ENCODE measurements around the gene RPGRIP1L. TPM values are rescaled to one million over a fixed set of nuclear protein-coding genes. Genes with fewer than 3 reads are reported as not detected.

RPGRIP1L gene
- total RNA-seq, 2 donors from 2014 or later: 6.1 to 12.1 TPM

DNA sequence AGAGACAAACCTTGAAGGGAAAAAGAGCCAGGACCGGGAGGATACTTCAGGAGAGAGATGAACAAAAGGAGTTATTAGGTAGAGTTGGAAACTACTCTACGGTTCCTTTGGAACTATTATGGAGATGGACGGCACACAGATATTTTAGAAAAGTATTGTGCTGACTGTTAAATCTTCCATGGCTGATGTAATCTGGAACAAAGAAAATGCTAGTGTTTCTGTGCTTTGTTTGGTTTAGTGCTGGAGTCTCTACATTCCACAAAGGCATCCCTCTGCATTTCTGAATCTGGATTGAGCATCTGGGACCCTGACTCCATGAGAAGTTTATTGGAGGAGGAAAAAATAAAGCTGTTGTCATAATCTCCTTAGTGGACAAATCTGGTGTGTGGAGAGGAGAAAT is 57.2 kb downstream of the RPGRIP1L start:
- WGBS: 83% methylated on average over 3 of the region's 3 CpGs
- Histone ChIP-seq H3K4me1 (replicated peaks) (no peaks in the 10 kb centered on the region), H3K27ac (no peak overlapping the region), H3K9me3 (no peaks in the 10 kb centered on the region), H3K36me3 (no peaks in the 10 kb centered on the region), H3K4me3 (no peak overlapping the region), H3K27me3 (replicated peaks; ENCODE audit: insufficient read depth) (no peaks in the 10 kb centered on the region)
- TF ChIP-seq, protein P1, sequence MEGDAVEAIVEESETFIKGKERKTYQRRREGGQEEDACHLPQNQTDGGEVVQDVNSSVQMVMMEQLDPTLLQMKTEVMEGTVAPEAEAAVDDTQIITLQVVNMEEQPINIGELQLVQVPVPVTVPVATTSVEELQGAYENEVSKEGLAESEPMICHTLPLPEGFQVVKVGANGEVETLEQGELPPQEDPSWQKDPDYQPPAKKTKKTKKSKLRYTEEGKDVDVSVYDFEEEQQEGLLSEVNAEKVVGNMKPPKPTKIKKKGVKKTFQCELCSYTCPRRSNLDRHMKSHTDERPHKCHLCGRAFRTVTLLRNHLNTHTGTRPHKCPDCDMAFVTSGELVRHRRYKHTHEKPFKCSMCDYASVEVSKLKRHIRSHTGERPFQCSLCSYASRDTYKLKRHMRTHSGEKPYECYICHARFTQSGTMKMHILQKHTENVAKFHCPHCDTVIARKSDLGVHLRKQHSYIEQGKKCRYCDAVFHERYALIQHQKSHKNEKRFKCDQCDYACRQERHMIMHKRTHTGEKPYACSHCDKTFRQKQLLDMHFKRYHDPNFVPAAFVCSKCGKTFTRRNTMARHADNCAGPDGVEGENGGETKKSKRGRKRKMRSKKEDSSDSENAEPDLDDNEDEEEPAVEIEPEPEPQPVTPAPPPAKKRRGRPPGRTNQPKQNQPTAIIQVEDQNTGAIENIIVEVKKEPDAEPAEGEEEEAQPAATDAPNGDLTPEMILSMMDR (IDR thresholded peaks at IDR 0.05): no peak
- intact Hi-C loops (cut with DNase I): no loop called here
- DNase-seq (ENCODE audit: low spot score): no peak

DNA sequence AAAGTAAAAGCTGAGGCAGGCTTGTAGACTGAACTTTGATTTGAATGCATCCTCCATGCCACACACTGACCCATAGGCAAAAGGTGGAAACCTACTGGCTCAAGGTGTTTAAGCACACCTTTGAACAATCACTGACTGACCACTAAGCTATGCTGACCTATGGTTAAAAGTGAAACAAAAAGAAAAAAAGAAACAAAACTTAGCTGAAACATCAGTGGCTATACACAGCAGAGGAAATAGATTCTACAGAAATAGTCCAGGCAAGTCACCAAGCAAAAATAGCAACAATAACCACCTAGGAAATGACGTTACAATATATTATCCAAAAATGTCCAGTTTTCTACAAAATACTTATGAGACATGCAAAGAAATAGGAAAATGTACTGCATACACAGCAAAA is 60.2 kb downstream of the RPGRIP1L start:
- H3K4me3 ChIP-seq: no peak overlapping the region
- 100% methylated on average over 1 of the region's 1 CpG for WGBS
- H3K9me3 ChIP-seq: no peaks in the 10 kb centered on the region
- no peak for TF ChIP-seq POLR2AphosphoS5 (IDR thresholded peaks at IDR 0.05)
- TF ChIP-seq POLR2A (IDR thresholded peaks at IDR 0.05): no peak
- TF ChIP-seq, protein P1 (IDR thresholded peaks at IDR 0.05): no peak
- no peaks in the 10 kb centered on the region for H3K27me3 ChIP-seq (replicated peaks; ENCODE audit: insufficient read depth)
- no peak overlapping the region for H3K27ac ChIP-seq
- DNase-seq (ENCODE audit: low spot score): no peak
- H3K36me3 ChIP-seq: no peaks in the 10 kb centered on the region
- intact Hi-C loops (cut with DNase I): no loop called here
- H3K4me1 ChIP-seq (replicated peaks): no peaks in the 10 kb centered on the region

DNA sequence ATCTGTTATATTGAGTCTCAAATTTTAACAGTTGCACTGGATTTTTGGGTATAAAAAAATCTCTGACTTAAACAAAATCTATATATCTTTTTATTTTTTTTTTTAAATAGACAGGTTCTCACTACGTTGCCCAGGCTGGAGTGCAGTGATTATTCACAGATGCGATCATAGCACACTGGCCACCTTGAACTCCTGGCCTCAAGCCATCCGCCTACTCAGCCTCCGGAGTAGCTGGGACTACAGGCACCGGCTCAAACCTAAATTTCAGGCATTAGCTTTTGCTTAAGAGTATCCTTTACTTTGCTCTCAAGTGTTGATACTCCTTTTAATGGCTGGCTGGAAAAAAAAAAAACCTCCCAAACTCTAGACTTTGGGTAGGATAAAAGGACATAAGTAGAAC is 61.6 kb downstream of the RPGRIP1L start:
- intact Hi-C loops (cut with DNase I): no loop called here
- WGBS: 76% methylated on average over 5 of the region's 5 CpGs
- DNase-seq (ENCODE audit: low spot score): no peak
- Histone ChIP-seq H3K4me3 (no peak overlapping the region), H3K36me3 (no peaks in the 10 kb centered on the region), H3K4me1 (replicated peaks) (no peaks in the 10 kb centered on the region), H3K27me3 (replicated peaks; ENCODE audit: insufficient read depth) (no peaks in the 10 kb centered on the region), H3K9me3 (no peaks in the 10 kb centered on the region), H3K27ac (no peak overlapping the region)
- TF ChIP-seq POLR2AphosphoS5 (IDR thresholded peaks at IDR 0.05): no peak
- TF ChIP-seq, protein P1 (IDR thresholded peaks at IDR 0.05): no peak
- TF ChIP-seq POLR2A (IDR thresholded peaks at IDR 0.05): no peak

DNA sequence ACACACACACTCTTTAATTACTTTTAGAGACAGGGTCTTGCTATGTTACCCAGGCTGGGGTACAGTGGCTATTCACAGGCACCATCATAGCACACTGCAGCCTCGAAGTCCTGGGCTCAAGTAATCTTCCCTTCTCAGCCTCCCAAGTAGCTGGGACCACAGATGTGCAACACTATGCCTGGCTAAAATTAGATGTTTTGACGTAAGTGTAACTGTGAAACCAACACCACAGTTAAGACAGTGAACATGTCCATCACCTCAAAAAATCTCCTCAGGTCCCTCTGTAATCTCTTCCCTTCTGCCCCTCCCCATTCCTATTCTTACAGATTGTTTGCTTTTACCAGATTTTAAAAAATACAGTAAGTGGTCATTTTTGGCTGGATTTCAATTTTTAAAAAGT is 66.7 kb downstream of the RPGRIP1L start:
- H3K36me3 ChIP-seq: no peaks in the 10 kb centered on the region
- no peaks in the 10 kb centered on the region for H3K4me1 ChIP-seq (replicated peaks)
- WGBS: 92% methylated on average over 2 of the region's 2 CpGs
- H3K27ac ChIP-seq: no peak overlapping the region
- no peak for DNase-seq (ENCODE audit: low spot score)
- H3K4me3 ChIP-seq: no peak overlapping the region
- no peaks in the 10 kb centered on the region for H3K27me3 ChIP-seq (replicated peaks; ENCODE audit: insufficient read depth)
- no peak for TF ChIP-seq POLR2AphosphoS5 (IDR thresholded peaks at IDR 0.05)
- no peak for TF ChIP-seq POLR2A (IDR thresholded peaks at IDR 0.05)
- TF ChIP-seq, protein P1 (IDR thresholded peaks at IDR 0.05): no peak
- no peaks in the 10 kb centered on the region for H3K9me3 ChIP-seq
- intact Hi-C loops (cut with DNase I): no loop called here

DNA sequence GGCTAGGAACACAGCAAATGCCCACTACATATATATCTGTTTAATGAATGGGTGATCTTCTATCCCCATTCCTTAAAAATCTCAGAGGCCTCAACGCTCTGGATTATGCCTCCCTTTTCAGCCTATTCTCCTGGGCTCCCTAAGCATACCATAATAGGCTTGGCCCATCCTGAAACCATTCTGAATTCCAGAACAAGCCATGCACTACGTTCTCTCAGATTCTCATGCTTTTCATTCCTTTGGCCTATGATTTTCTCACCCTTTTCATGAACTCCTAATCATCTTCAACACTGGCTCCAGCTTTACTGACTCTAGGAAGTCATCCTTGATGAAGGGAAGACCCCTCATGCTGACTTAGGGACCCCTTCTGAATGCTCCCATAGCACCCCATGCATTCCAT is 71.1 kb downstream of the RPGRIP1L start:
- WGBS: 84% methylated on average over 2 of the region's 2 CpGs
- no peak overlapping the region for H3K27ac ChIP-seq
- H3K27me3 ChIP-seq (replicated peaks; ENCODE audit: insufficient read depth): no peaks in the 10 kb centered on the region
- intact Hi-C loops (cut with DNase I): no loop called here
- no peak for DNase-seq (ENCODE audit: low spot score)
- no peaks in the 10 kb centered on the region for H3K4me1 ChIP-seq (replicated peaks)
- no peaks in the 10 kb centered on the region for H3K9me3 ChIP-seq
- no peaks in the 10 kb centered on the region for H3K36me3 ChIP-seq
- TF ChIP-seq, protein P1 (IDR thresholded peaks at IDR 0.05): no peak
- no peak for TF ChIP-seq POLR2A (IDR thresholded peaks at IDR 0.05)
- TF ChIP-seq POLR2AphosphoS5 (IDR thresholded peaks at IDR 0.05): no peak
- H3K4me3 ChIP-seq: no peak overlapping the region

All from prostate gland (tissue), 2 donors.